Lower leg skin (tissue), 4 donors: Measurements from ENCODE around the gene ADSS1. TPM values are rescaled to one million over a fixed set of nuclear protein-coding genes. Genes with fewer than 3 reads are reported as not detected.

Source experiments
- DNase-seq, 2 donors: peaks; one replicate each; pipeline ENCODE4 v3.0.0-alpha.2; 2019; ENCODE audit warnings: low spot score in 2 of 2
- H3K4me3 ChIP-seq: fragments of 200-600 bp; sonication (generic); 2 replicates; pipeline ENCODE4 v1.5.1; 2017; ENCODE audit warnings: mild to moderate bottlenecking, low read depth; ENCODE audit not compliant: poor library complexity, severe bottlenecking
- POLR2A ChIP-seq, 2 donors: fragments of 450-650 bp; IDR thresholded peaks; one replicate each; pipeline ENCODE4 v1.6.1; 2016 to 2017; ENCODE audit warnings: antibody characterized with exemption in 2 of 2, mild to moderate bottlenecking in 1 of 2, moderate library complexity in 1 of 2
- WGBS, 2 donors: methylation state at CpG; one replicate each; pipeline ENCODE4 v1.1.5; 2018; 5-methylcytosine and 5-hydroxymethylcytosine counted together
- intact Hi-C: fragments of 100-400 bp; cut with DNase I; formaldehyde crosslinking; loops from one replicate; pipeline ENCODE4 v1.15.0; 2023; ENCODE audit warnings: low total_unique reads
- total RNA-seq, 4 donors: library from RNA; depleted of rRNA; stranded (reverse); fragments of >200 nt; gene quantifications; one replicate each; pipeline ENCODE4 v1.1.0, GENCODE V29; 2016
- TF ChIP-seq, protein P1 (sequence below), 3 donors: fragments of 450-650 bp; IDR thresholded peaks; one replicate each; pipeline ENCODE4 v1.5.1; 2016; ENCODE audit warnings: antibody characterized with exemption in 3 of 3, mild to moderate bottlenecking in 3 of 3, moderate library complexity in 2 of 3

ADSS1 gene
- total RNA-seq, 4 donors from 2014 or later, result 5.5 to 8.7 (median 7.2) TPM

DNA sequence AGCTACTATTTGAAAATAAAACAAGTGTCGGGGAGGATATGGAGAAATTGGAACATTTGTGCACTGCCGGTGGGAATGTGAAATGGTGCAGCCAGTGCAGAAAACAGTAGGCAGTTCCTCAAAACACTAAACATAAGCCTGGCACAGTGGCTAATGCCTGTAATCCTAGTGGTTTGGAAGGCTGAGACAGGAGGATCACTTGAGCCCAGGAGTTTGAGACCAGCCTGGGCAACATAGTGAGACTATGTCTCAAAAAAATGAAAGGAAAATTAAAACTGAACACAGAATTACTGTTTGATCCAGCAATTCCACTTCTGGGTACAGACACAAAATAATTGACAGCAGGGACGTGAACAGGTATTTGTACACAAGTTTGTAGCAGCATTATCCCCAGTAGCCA lies 41.5 kb downstream of the ADSS1 start:
- DNase-seq, result no peak
- 89 to 91% methylated on average over 3 of the region's 3 CpGs for WGBS, 2 donors
- no peak overlapping the region for H3K4me3 ChIP-seq
- intact Hi-C loops, result no loop called here
- TF ChIP-seq POLR2A (IDR thresholded peaks at IDR 0.05), result no peak
- TF ChIP-seq, protein P1, sequence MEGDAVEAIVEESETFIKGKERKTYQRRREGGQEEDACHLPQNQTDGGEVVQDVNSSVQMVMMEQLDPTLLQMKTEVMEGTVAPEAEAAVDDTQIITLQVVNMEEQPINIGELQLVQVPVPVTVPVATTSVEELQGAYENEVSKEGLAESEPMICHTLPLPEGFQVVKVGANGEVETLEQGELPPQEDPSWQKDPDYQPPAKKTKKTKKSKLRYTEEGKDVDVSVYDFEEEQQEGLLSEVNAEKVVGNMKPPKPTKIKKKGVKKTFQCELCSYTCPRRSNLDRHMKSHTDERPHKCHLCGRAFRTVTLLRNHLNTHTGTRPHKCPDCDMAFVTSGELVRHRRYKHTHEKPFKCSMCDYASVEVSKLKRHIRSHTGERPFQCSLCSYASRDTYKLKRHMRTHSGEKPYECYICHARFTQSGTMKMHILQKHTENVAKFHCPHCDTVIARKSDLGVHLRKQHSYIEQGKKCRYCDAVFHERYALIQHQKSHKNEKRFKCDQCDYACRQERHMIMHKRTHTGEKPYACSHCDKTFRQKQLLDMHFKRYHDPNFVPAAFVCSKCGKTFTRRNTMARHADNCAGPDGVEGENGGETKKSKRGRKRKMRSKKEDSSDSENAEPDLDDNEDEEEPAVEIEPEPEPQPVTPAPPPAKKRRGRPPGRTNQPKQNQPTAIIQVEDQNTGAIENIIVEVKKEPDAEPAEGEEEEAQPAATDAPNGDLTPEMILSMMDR (IDR thresholded peaks at IDR 0.05), result no peak

GRCh38 chr14:104766256-104766862 lies 42.3 kb downstream of the ADSS1 start:
- 90 to 96% methylated on average over 4 of the region's 4 CpGs for WGBS, 2 donors
- intact Hi-C loops, result no loop called here
- H3K4me3 ChIP-seq, result no peak overlapping the region
- no peak for TF ChIP-seq POLR2A (IDR thresholded peaks at IDR 0.05)
- TF ChIP-seq, protein P1 (IDR thresholded peaks at IDR 0.05), result no peak
- no peak for DNase-seq

DNA sequence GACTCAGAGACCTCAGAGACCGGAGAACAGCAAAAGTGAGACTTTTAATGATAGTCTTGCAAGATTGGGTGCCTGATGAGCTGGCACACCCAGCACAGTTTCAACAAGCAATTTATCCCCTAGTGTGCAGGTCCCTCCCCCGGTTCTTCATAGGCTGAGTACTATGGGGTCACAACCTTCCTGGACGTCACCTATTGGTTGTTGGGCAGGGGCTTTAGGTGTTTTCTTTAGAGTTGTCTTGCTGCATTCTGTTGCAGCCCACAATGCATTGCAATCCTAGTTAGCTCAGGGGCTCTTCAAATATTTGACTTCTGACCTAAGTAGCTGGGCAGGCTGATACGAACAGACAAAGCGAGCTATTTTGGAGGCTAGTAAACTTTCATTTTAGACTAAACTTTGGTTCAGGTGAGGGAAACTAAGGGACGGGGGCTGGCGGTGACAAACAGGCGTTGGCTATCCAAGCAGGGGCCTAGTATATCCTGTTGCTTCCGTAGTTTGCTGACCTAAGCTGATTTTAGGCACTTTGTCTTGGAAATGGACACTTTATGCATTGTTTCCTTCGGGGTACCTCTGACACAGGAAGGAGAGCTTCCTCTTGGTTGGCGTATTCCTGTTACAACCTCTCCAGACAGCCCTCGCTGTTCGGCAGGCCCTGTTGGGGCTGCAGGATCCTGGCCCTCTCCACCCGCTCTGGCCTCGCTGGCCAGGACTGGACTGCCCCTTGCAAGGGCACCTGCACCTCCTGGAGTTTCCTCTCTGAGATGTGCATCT lies 43.0 kb downstream of the ADSS1 start:
- 89 to 91% methylated on average over 15 of the region's 15 CpGs for WGBS, 2 donors
- H3K4me3 ChIP-seq, result no peak overlapping the region
- intact Hi-C loops, result no loop called here
- TF ChIP-seq POLR2A (IDR thresholded peaks at IDR 0.05), result no peak
- TF ChIP-seq, protein P1 (IDR thresholded peaks at IDR 0.05), result no peak
- DNase-seq, result no peak

- no peak overlapping the region for H3K4me3 ChIP-seq
- DNase-seq, result no peak
- intact Hi-C loops, result no loop called here
- no peak for TF ChIP-seq POLR2A (IDR thresholded peaks at IDR 0.05)
- TF ChIP-seq, protein P1 (IDR thresholded peaks at IDR 0.05), result no peak
- 83 to 90% methylated on average over 5 of the region's 5 CpGs for WGBS, 2 donors
These were observed 43.5 kb downstream of the ADSS1 start for GRCh38 chr14:104767634-104767918.

GRCh38 chr14:104768437-104769323 lies 44.7 kb downstream of the ADSS1 start:
- no peak overlapping the region for H3K4me3 ChIP-seq
- TF ChIP-seq, protein P1 (IDR thresholded peaks at IDR 0.05), result peak in 1 of 3 donors; percentile 33
- TF ChIP-seq POLR2A (IDR thresholded peaks at IDR 0.05), result no peak
- peak; percentile 89 to 98 for DNase-seq
- intact Hi-C loops, result no loop called here
- 29 to 32% methylated on average over 10 to 12 of the region's 25 CpGs for WGBS, 2 donors
